GM21390 (cell line): ENCODE results near the gene YIF1B.

Source experiments
- ATAC-seq: cut with Tn5 transposase; IDR thresholded peaks from one replicate; pipeline ENCODE4 v1.9.1; 2021; ENCODE audit not compliant: unreplicated experiment

YIF1B gene

GRCh38 chr19:38306236-38306635 is 9.5 kb downstream of the YIF1B start:
- no peak for ATAC-seq

GRCh38 chr19:38304866-38305429 is 10.8 kb downstream of the YIF1B start:
- ATAC-seq = no peak

DNA sequence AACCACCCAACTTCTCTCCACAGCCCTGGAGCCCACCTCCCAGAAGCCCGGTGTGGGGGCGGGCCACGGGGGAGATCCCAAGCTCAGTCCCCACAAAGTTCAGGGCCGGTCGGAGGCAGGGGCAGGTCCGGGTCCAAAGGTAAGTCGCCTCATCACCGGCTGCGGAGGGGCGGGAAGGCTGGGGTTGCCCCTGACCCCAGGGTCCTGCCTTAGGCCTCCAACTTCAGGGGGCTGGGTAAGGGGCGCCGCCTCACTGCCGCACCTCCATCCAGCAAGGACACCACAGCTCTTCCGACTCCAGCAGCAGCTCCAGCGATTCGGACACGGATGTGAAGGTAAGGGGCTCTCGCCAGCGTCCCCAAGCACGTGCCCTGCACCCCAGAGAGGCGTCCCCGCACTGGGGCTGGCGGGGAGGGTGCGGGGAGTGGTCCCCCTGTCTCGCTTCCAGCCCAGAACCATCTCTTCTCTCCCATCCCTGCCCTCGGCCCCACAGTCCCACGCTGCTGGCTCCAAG is 11.3 kb downstream of the YIF1B start:
- no peak for ATAC-seq

- no peak for ATAC-seq
These were observed 12.0 kb downstream of the YIF1B start, which contains the start of gene C19orf33 for GRCh38 chr19:38303517-38304351. Gene C19orf33 (plus strand): TSS chr19:38304251. CDS start chr19:38304262, 11 bp downstream.

DNA sequence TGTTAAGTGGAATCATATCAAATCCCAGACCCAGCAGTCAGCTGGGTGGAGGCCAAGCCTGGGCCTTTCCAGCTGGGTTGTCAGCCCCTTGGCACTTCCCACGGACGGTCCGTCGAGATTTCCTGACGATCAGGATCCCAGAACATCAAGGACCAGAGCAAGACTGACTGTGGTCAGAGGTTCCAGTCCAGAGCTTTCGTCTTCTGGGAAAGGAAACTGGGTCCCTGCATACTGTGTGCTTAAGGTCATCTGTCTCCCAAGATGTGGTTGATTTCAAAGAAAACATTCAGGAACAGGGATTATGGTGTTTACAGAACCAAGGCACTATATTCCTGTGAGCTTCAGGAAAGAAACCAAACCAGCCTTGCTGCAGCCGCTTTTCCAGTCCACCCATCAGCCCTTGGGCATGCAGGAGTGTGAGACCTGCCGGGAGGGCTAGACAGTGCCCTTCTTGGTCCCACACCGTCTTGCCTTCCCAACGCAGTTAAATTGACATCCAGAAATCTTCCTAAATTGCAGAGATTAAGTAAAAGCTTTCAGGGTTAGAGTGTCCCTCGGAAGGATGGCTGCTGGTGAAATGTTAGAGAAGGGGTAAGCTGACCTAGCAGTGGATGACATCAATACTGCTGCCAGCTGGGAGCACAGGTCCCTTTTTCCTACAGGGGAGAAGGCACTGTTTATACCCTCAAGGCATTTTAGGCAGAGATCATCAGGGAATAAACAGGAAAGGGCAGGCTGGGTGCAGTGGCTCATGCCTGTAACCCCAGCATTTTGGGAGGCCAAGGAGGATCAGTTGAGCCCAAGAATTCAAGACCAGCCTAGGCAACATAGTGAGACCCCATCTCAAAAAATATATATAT is 16.7 kb downstream of the YIF1B start:
- ATAC-seq = no peak

DNA sequence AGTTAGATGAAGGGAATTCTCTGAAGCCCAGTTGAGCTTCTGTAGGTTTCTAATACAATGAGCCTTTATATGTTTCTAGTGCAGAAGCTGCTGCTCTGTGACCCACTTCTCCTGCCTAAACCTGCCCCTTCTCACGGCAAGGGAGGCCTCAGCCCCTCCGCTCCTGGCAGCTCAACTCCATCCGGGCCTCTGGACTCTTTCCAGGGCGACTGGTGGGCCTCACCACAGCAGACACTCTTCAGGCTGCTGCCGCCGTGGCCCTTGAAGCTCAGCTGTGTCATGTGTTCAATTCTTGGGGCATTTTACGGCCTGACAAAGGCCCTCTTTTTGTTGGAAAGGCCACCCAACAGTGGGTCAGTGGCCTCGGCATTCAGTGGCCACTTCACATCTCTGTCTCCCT is 21.7 kb downstream of the YIF1B start:
- ATAC-seq = no peak

DNA sequence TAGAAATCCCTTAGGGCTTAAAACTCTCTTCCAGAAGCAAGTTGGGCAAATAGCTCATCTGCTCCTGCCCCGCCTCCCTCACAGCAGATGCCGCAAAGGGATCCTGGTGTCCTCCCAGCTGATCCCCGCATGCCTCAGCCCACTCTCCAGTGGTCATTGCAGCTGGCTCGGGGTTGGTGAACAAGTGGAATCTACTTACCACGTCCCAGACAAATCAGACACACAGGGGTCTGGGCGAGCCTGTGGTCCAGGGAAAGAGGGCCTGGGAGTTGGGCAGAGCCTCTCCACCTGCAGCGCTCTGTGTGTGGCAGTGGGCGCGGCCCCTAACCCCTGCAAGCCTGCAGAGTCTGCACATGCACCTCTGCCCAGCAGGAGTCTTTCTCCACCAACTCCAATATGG is 22.5 kb downstream of the YIF1B start:
- ATAC-seq = no peak

- ATAC-seq = no peak
These were observed 23.9 kb downstream of the YIF1B start for GRCh38 chr19:38291855-38292254.

DNA sequence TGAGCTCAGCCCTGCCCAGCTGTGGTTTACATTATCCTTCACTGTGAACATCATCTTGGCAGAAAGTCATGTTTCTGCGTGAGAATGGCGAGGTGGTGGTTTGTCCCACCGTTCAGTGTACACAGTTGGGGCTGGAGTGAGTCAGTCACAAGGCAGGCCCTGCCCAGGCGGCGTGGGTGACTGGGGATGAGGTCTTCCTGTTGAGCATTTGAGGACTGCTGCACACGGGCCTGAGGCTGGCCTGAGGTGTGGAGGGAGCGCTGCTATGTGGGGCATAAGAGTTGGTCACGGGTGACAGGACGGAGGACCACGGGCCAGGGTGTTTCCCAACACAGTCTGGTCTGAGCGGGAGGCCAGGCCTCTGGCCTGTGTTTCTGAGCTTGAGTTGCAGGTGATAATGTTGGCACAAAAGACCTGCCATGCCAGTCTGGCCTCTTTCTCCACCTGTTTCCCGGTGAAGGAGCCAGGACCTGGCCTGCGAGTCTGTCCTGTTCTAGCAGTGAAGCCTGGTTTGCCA is 25.1 kb downstream of the YIF1B start:
- ATAC-seq = no peak

GRCh38 chr19:38289955-38290354 is 25.8 kb downstream of the YIF1B start:
- ATAC-seq = no peak

DNA sequence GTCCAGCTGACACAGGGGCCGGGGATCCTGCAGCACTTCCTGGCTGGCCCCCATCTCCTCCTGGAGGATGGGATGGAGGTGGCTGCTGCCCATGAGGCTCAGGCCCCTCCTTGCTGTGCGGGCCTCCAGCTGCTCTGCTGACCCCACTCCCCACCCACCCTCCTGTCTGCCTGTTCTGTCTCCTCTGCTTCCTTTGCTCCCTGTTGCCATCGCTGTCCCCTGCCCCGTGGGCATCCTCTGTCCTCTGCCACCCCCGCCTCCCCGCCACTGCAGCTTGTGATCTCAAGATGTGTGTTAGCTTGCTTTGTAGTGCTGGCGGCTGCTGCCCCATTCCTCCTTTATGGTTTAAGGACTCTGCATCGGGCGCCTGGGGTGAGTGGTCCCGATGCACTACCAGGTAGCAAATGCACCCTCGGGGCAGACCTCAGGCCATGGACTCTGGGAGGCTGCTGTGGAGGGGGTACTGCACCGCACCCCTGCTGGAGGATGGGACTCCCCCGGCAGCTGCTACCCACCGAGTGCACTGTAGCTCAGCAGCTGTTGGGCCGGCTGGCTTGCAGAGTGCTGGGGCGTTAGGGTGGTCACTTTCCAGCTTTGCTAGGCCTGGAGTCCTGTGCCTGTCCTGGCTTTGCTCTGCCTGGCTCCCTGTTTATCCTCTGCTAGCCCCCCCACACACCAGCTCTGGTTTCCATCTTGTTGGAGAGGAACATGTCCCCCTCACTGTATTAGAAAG is 27.5 kb downstream of the YIF1B start:
- no peak for ATAC-seq

DNA sequence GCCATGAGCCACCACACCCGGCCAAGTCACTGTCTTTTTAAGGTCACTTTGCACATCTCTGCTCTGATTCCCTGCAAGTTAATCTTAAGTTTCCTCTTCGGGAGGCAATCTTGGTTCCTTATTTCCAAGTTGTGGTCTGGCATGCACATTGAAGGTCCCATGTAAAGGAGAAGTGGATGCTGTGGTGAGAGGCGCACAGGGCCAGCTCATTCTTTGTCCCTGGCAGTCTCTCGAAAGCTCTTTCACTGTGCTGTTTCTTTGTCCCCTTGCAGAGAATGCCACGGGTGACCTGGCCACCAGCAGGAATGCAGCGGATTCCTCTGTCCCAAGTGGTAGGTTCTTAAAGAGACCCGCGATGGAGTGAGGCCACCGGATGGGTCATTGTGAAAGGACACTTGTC is 28.1 kb downstream of the YIF1B start:
- no peak for ATAC-seq

DNA sequence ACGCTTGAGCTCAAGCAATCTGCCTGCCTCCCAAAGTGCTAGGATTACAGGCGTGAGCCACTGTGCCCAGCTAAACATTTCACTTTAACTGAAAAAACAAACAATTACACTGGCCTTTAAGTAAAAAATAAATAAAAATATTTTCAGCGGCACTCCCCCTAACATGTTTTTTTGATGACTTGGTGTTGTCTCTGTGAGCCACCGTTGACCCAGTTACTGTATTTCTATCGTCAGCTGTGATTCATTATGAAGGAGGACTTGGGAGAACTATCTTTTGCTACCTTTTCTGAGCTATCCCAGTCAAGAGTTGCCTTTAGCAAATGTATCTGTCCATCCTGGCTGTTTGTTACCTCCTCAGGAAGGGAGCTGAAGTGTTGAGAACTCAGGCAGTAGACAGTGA is 30.2 kb downstream of the YIF1B start:
- no peak for ATAC-seq

DNA sequence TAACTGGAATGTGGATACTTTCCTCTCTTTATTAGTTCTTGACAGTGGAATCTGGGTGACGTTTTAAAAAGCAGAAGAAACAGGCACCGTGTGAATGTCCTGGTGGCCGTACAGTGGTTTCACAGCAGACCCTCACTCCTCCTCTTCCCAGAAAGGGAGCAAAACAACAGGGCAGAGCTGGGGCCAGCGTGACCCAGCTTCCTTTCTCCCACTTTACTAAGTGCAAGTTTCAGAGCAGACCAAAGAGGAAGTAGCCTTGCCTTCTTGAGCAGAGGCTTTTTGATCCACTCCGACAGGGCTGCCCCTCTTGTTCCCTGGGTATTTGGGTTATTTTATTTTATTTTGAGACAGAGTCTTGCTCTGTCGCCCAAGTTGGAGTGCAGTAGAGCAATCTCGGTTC is 31.3 kb downstream of the YIF1B start:
- ATAC-seq = no peak

DNA sequence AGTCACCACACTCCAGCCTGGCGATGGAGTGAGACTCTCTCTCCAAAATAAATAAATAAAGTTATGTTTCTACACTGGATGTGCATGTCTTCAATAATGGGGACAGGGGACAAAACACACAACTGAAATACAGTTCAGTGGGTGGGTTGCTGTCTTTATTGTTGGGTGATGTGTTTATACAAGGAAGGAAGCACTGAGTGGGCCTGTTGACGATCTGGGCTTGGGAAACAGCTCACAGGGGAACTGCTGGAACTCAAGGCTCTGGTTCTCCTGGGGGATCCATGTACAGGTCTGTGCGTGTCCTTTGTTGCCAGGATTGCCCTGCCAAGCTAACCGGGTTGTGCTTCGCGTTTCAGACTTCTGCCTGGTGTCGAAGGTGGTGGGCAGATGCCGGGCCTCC is 32.5 kb downstream of the YIF1B start:
- no peak for ATAC-seq

DNA sequence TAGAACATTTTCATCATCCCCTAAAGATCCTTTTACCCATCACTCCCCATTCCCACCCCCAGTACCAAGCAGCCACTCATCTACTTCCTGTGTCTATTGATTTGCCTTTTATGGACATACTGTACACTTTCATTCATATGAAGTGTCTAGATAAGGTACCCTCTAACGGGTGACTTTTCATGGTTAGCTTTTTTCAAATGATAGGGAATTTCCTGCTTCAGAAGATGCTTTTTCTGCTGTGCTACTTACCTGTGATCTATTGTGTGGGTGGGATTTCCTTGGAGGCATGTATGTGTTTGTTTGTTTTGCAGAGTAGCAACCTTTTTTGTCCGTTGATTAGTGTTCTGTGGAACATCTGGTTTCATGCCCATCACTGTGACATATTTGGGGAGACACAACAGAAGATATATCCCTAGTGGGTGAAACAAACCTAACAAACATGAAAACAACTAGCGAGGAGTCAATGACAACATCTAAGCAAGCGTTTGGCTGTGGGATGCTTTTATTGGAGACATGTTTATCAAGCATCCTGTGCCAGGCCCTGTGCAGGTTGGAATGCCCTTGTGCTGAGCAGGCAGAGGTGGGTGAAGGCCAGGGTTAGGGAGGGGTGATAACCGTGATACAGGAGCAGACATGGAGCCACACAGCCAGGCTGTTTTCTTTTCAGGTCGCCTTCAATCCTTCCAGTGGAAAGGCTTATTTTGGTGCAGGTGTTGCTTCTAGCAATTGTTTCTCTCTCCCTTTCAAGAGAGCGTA is 33.8 kb downstream of the YIF1B start:
- no peak for ATAC-seq

DNA sequence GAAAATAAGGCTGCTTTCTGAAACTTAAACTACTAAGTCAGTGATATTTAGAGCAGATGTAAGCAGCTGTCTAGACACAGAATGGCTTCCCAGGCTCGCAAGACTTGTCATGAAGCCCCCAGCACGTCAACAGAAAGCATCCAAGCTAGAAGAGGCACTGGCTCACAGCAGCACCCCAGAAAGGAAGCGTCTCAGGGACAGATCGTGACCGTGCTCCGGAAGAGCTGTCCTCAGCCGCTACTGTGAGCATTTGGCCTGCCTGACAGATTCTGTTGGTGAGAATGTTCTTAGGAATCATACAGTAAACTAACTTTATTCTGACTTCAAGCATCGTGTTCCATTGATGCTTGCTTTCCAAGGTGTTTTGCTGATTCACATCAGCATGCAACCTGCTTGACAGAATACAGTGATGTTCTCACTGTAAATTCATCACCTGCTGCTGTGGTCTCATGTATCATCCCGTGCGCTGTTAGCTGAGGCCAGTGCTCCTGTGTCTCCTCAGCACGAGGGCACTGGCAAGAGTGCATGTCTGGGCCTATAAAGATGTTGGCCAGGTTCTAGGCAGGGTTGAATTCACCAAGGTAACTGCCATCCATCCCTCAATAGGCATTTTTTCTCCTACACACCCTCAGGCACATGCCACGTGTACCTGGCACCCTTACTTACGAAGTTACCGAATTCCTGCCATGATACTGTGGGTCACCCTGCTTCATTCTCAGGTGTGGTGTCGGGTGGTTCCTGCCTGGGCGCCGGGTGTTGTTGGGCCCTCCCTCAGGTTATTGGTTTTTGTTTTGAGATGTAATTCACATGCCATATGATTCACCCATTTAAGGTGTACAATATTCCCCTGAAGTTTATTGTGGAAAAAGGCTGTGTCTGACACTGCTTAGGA is 35.5 kb downstream of the YIF1B start:
- no peak for ATAC-seq

GRCh38 chr19:38278751-38279150 is 37.0 kb downstream of the YIF1B start:
- ATAC-seq = no peak
